ENCODE data around the gene FYTTD1.

The FYTTD1 gene

GRCh38 chr3:197752107-197752506 is 2.4 kb downstream of the FYTTD1 start:
- no peak overlapping the region; the same call in 1 of the 2 replicates for H3K27ac ChIP-seq
- TF ChIP-seq CTCF (IDR thresholded peaks at IDR 0.05) (no peak), ZFX (IDR thresholded peaks at IDR 0.05; ENCODE audit: borderline replicate concordance) (no peak)

- no peak overlapping the region for H3K27ac ChIP-seq
- TF ChIP-seq CTCF (IDR thresholded peaks at IDR 0.05) (no peak), ZFX (IDR thresholded peaks at IDR 0.05; ENCODE audit: borderline replicate concordance) (no peak)
These were observed 3.6 kb downstream of the FYTTD1 start for GRCh38 chr3:197753263-197753662.

- no peak overlapping the region for H3K27ac ChIP-seq
- TF ChIP-seq CTCF (IDR thresholded peaks at IDR 0.05) (no peak), ZFX (IDR thresholded peaks at IDR 0.05; ENCODE audit: borderline replicate concordance) (no peak)
These were observed 7.0 kb downstream of the FYTTD1 start for GRCh38 chr3:197756704-197757103.

- no peak for TF ChIP-seq ZFX (IDR thresholded peaks at IDR 0.05; ENCODE audit: borderline replicate concordance)
- TF ChIP-seq CTCF (IDR thresholded peaks at IDR 0.05): no peak
- H3K27ac ChIP-seq: no peak overlapping the region
These were observed 8.8 kb downstream of the FYTTD1 start for GRCh38 chr3:197758512-197758911.

GRCh38 chr3:197761784-197762183 is 12.1 kb downstream of the FYTTD1 start:
- no peak overlapping the region for H3K27ac ChIP-seq
- TF ChIP-seq CTCF (IDR thresholded peaks at IDR 0.05) (no peak), ZFX (IDR thresholded peaks at IDR 0.05; ENCODE audit: borderline replicate concordance) (no peak)

- TF ChIP-seq ZFX (IDR thresholded peaks at IDR 0.05; ENCODE audit: borderline replicate concordance) (no peak), CTCF (IDR thresholded peaks at IDR 0.05) (no peak)
- H3K27ac ChIP-seq: no peak overlapping the region
These were observed 25.6 kb downstream of the FYTTD1 start for GRCh38 chr3:197775317-197775716.

- no peak overlapping the region for H3K27ac ChIP-seq
- TF ChIP-seq ZFX (IDR thresholded peaks at IDR 0.05; ENCODE audit: borderline replicate concordance): no peak
- TF ChIP-seq CTCF (IDR thresholded peaks at IDR 0.05): no peak
These were observed 32.5 kb downstream of the FYTTD1 start for GRCh38 chr3:197782230-197782629.
